HepG2 (cell line): Measurements from ENCODE around the gene SCYGR8. TPM values are rescaled to one million over a fixed set of nuclear protein-coding genes. Genes with fewer than 3 reads are reported as not detected.
A peak's percentile ranks its signal among the peaks of the same experiment; 100 is the strongest.

ENCODE experiments used
- BRD4 ChIP-seq: sonication (generic); formaldehyde crosslinking; IDR thresholded peaks from 2 replicates; pipeline ENCODE4 v1.4.0; 2020; ENCODE audit warnings: missing genetic modification reagents
- CEBPB ChIP-seq: IDR thresholded peaks from 2 replicates; pipeline ENCODE4 v1.6.1; 2011; ENCODE audit warnings: low read depth, low read length, improper control_type of control experiment, borderline replicate concordance
- CREB3 ChIP-seq: sonication (generic); formaldehyde crosslinking; IDR thresholded peaks from 2 replicates; pipeline ENCODE4 v1.5.0; 2020; ENCODE audit warnings: missing genetic modification reagents
- ETS1 ChIP-seq: sonication (generic); formaldehyde crosslinking; IDR thresholded peaks from 2 replicates; pipeline ENCODE4 v1.4.0; 2020; ENCODE audit warnings: missing genetic modification reagents
- ETV6 ChIP-seq: sonication (generic); formaldehyde crosslinking; conservative IDR thresholded peaks from 2 replicates; pipeline ENCODE4 v1.4.0; 2020; ENCODE audit warnings: missing genetic modification reagents
- FOSL1 ChIP-seq: sonication (generic); formaldehyde crosslinking; IDR thresholded peaks from 2 replicates; pipeline ENCODE4 v1.9.0; 2021; ENCODE audit warnings: missing genetic modification reagents, borderline replicate concordance
- GATAD1 ChIP-seq: IDR thresholded peaks from 2 replicates; pipeline ENCODE4 v1.6.1; 2016; ENCODE audit warnings: missing genetic modification reagents, missing compliant biosample characterization
- GFI1 ChIP-seq: sonication (generic); formaldehyde crosslinking; IDR thresholded peaks from 2 replicates; pipeline ENCODE4 v1.5.0; 2020; ENCODE audit warnings: missing genetic modification reagents, mild to moderate bottlenecking, borderline replicate concordance
- KAT8 ChIP-seq: IDR thresholded peaks from 2 replicates; pipeline ENCODE4 v1.6.1; 2016; ENCODE audit warnings: missing genetic modification reagents, missing compliant biosample characterization
- MAFK ChIP-seq, 2 experiments: IDR thresholded peaks in 1 of 2; conservative IDR thresholded peaks in 1 of 2; 2 replicates each; pipeline ENCODE4 v1.6.1; 2011; ENCODE audit warnings: improper control_type of control experiment in 2 of 2, low read length in 2 of 2
- MBNL3 ChIP-seq: fragments of 250-450 bp; sonication (Bioruptor Pico); conservative IDR thresholded peaks from 2 replicates; pipeline ENCODE4 v1.8.0; 2022; ENCODE audit warnings: mild to moderate bottlenecking, inconsistent platforms
- MED1 ChIP-seq: sonication (generic); formaldehyde crosslinking; IDR thresholded peaks from 2 replicates; pipeline ENCODE4 v1.4.0; 2020; ENCODE audit warnings: missing genetic modification reagents
- RBM22 ChIP-seq: fragments of 200-400 bp; formaldehyde crosslinking; optimal IDR thresholded peaks from 2 replicates; pipeline ENCODE3; 2017; ENCODE audit warnings: mild to moderate bottlenecking, low read length, moderate library complexity
- SALL1 ChIP-seq: sonication (generic); formaldehyde crosslinking; IDR thresholded peaks from 2 replicates; pipeline ENCODE4 v1.8.0; 2022; ENCODE audit warnings: mild to moderate bottlenecking, missing genetic modification reagents
- SNAPC2 ChIP-seq: sonication (generic); formaldehyde crosslinking; IDR thresholded peaks from 2 replicates; pipeline ENCODE4 v1.8.1; 2022; ENCODE audit warnings: mild to moderate bottlenecking, missing genetic modification reagents
- SOX6 ChIP-seq, 2 experiments: fragments of 450-650 bp in 1 of 2; sonication (generic) in 1 of 2; formaldehyde crosslinking in 1 of 2; IDR thresholded peaks; 2 replicates each; pipeline versions ENCODE4 v1.4.0 to v1.6.1; 2017 to 2020; ENCODE audit warnings: antibody characterized with exemption in 1 of 2, mild to moderate bottlenecking in 1 of 2, missing genetic modification reagents in 1 of 2
- SP140L ChIP-seq: sonication (generic); formaldehyde crosslinking; IDR thresholded peaks from 2 replicates; pipeline ENCODE4 v1.4.0; 2020; ENCODE audit warnings: missing genetic modification reagents, borderline replicate concordance
- UBTF ChIP-seq: sonication (generic); formaldehyde crosslinking; IDR thresholded peaks from 2 replicates; pipeline ENCODE4 v1.4.0; 2020; ENCODE audit warnings: mild to moderate bottlenecking, missing genetic modification reagents
- ZBTB7A ChIP-seq: sonication (generic); formaldehyde crosslinking; IDR thresholded peaks from 2 replicates; pipeline ENCODE4 v1.8.0; 2022; ENCODE audit warnings: mild to moderate bottlenecking, missing genetic modification reagents
- ZFP90 ChIP-seq: sonication (generic); formaldehyde crosslinking; IDR thresholded peaks from 2 replicates; pipeline ENCODE4 v1.8.0; 2022; ENCODE audit warnings: missing genetic modification reagents, mild to moderate bottlenecking, inconsistent platforms, borderline replicate concordance
- ZMYM3 ChIP-seq: sonication (generic); formaldehyde crosslinking; IDR thresholded peaks from 2 replicates; pipeline ENCODE4 v1.5.1; 2020; ENCODE audit warnings: mild to moderate bottlenecking, missing genetic modification reagents
- ZNF251 ChIP-seq: sonication (generic); formaldehyde crosslinking; IDR thresholded peaks from 2 replicates; pipeline ENCODE4 v1.9.0; 2021; ENCODE audit warnings: mild to moderate bottlenecking, missing genetic modification reagents
- ZNF576 ChIP-seq: sonication (generic); formaldehyde crosslinking; IDR thresholded peaks from 2 replicates; pipeline ENCODE4 v1.4.0; 2020; ENCODE audit warnings: mild to moderate bottlenecking, missing genetic modification reagents
- ZNF615 ChIP-seq: sonication (generic); formaldehyde crosslinking; IDR thresholded peaks from 2 replicates; pipeline ENCODE4 v1.5.0; 2020; ENCODE audit warnings: mild to moderate bottlenecking, missing genetic modification reagents, borderline replicate concordance
- ZNF709 ChIP-seq: sonication (generic); formaldehyde crosslinking; IDR thresholded peaks from 2 replicates; pipeline ENCODE4 v1.5.0; 2020; ENCODE audit warnings: mild to moderate bottlenecking, missing genetic modification reagents
- polyA plus RNA-seq, 8 experiments: library from polyadenylated mRNA; depleted of rRNA in 3 of 8; stranded (reverse) in 7 of 8; unstranded in 1 of 8; fragments of >200 nt; fragmentation: Illumina TruSeq in 4 of 8; extraction: Trizol in 4 of 8; gene quantifications; 2 replicates each; pipeline versions ENCODE4 v1.2.1 to v1.2.3, GENCODE V29; 2011 to 2016; ENCODE audit warnings: low read depth in 4 of 8, missing spikeins in 1 of 8, mixed read lengths in 1 of 8; ENCODE audit not compliant: insufficient read depth in 1 of 8
- total RNA-seq, 5 experiments: library from RNA; depleted of rRNA; stranded (reverse); fragments of >200 nt; fragmentation: Illumina TruSeq; extraction: Trizol; gene quantifications; 2 replicates each; pipeline ENCODE4 v1.2.3, GENCODE V29; 2016; ENCODE audit warnings: low read depth in 1 of 5
- TF ChIP-seq, protein P1 (sequence below), 2 experiments: fragments of 450-650 bp in 1 of 2; sonication (generic) in 1 of 2; formaldehyde crosslinking; IDR thresholded peaks; 2 replicates each; pipeline versions ENCODE4 v1.5.0 to v1.8.0; 2020 to 2022; ENCODE audit warnings: mild to moderate bottlenecking in 1 of 2, missing genetic modification reagents in 1 of 2

Gene SCYGR8
- total and polyA plus RNA-seq, 2 of the 13 experiments (the other 11 are each of a cell fraction or from before 2014, with no cell fraction given): not detected

DNA sequence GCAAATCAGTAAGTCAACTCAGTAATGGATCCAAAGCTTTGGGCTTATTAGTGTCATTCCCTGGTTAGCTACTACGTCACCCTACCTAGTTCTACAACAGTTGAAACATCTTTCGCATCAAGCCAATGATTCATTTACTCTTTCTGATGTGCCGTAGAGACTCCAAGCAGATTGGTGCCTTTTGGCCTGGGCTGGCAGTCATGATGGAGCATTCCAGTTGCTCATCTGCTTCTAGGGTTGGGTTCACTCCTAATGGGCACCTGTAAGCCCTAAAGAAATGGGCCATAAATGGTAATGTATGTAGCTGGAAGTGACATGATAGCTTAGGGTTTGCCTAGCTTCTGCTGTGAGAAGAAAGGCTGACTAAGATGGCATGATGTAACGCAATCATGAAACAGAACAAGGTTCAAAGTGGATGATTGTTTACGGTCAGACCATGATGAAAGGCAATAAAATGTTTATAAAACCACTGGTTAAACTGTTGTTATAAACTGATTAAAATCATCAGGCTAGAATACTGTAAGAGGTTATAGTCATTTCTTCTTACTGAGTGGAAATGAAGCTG is 47.5 kb downstream of the SCYGR8 start (continued):
- TF ChIP-seq FOSL1 (CRISPR knock-in tag) (no peak), CREB3 (CRISPR knock-in tag) (no peak), MAFK (conservative IDR thresholded peaks at IDR 0.05 in 1 of 2, IDR thresholded peaks at IDR 0.05 in 1 of 2; ENCODE audit: low read length in 2 of 2) (peak in 1 of 2 experiments; percentile 19; a peak in 2 of 4 replicates), RBM22 (no peak), ZNF576 (CRISPR knock-in tag) (no peak), ZNF709 (no peak), MED1 (CRISPR knock-in tag) (0 out of 2 replicates have a peak, but pooled peaks have one; percentile 28), BRD4 (no peak), SALL1 (CRISPR knock-in tag) (no peak), ZBTB7A (CRISPR knock-in tag) (no peak), SNAPC2 (CRISPR knock-in tag) (no peak), GFI1 (CRISPR knock-in tag) (no peak), ZMYM3 (no peak), ZNF251 (CRISPR knock-in tag) (no peak), ETS1 (CRISPR knock-in tag) (no peak), KAT8 (CRISPR knock-in tag) (no peak), ETV6 (CRISPR knock-in tag) (no peak), CEBPB (peak; percentile 73; the same call in 1 of the 2 replicates), GATAD1 (CRISPR knock-in tag) (0 out of 2 replicates have a peak, but pooled peaks have one; percentile 9), ZNF615 (no peak), MBNL3 (no peak), SP140L (no peak), ZFP90 (CRISPR knock-in tag) (no peak), SOX6 (IDR thresholded peaks at IDR 0.05) (no peak), SOX6 (CRISPR knock-in tag; IDR thresholded peaks at IDR 0.05) (peak; percentile 29; the same call in 1 of the 2 replicates), UBTF (no peak)
- TF ChIP-seq, protein P1, sequence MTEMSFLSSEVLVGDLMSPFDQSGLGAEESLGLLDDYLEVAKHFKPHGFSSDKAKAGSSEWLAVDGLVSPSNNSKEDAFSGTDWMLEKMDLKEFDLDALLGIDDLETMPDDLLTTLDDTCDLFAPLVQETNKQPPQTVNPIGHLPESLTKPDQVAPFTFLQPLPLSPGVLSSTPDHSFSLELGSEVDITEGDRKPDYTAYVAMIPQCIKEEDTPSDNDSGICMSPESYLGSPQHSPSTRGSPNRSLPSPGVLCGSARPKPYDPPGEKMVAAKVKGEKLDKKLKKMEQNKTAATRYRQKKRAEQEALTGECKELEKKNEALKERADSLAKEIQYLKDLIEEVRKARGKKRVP (CRISPR knock-in tag; IDR thresholded peaks at IDR 0.05): peak in 1 of 2 experiments; percentile 82; a peak in 2 of 4 replicates
